K562 (cell line): ENCODE results near the gene PHYKPL. TPM values are rescaled to one million over a fixed set of nuclear protein-coding genes. Genes with fewer than 3 reads are reported as not detected.

Source experiments
- ARID3A ChIP-seq: IDR thresholded peaks from 2 replicates; pipeline ENCODE4 v1.6.1; 2012; ENCODE audit warnings: low read depth, low read length, improper control_type of control experiment, borderline replicate concordance
- CHD1 ChIP-seq: fragments of 200-600 bp; sonication (generic); IDR thresholded peaks from one replicate; pipeline ENCODE4 v1.6.1; 2012; ENCODE audit warnings: mild to moderate bottlenecking, moderate library complexity, low read length, inconsistent platforms
- KDM1A ChIP-seq, 2 experiments: fragments of 450-650 bp; IDR thresholded peaks; 2 replicates each; pipeline ENCODE4 v1.6.1; 2016; ENCODE audit warnings: mild to moderate bottlenecking in 2 of 2
- MLLT1 ChIP-seq, 2 experiments: fragments of 450-650 bp; IDR thresholded peaks; 2 replicates each; pipeline ENCODE4 v1.6.1; 2016
- MTA3 ChIP-seq: fragments of 450-650 bp; formaldehyde crosslinking; IDR thresholded peaks from 2 replicates; pipeline ENCODE4 v1.6.1; 2017; ENCODE audit warnings: mild to moderate bottlenecking, borderline replicate concordance
- SNIP1 ChIP-seq: fragments of 450-650 bp; IDR thresholded peaks from 2 replicates; pipeline ENCODE4 v1.7.1; 2017; ENCODE audit warnings: low read depth, mild to moderate bottlenecking
- TRIM25 ChIP-seq: fragments of 450-650 bp; IDR thresholded peaks from 2 replicates; pipeline ENCODE4 v1.7.0; 2016; ENCODE audit warnings: borderline replicate concordance
- VEZF1 ChIP-seq: fragments of 200-800 bp; sonication (Bioruptor generic); IDR thresholded peaks from 2 replicates; pipeline ENCODE4 v1.6.1; 2017; ENCODE audit warnings: missing genetic modification characterization, missing compliant biosample characterization
- ZNF316 ChIP-seq: fragments of 450-650 bp; IDR thresholded peaks from 2 replicates; pipeline ENCODE4 v1.6.1; 2016
- ZNF589 ChIP-seq: fragments of 200-800 bp; sonication (Bioruptor generic); IDR thresholded peaks from 2 replicates; pipeline ENCODE4 v1.6.1; 2016; ENCODE audit warnings: low read depth, missing genetic modification characterization, missing compliant biosample characterization
- polyA plus RNA-seq, 8 experiments: library from polyadenylated mRNA; depleted of rRNA in 4 of 8; stranded (reverse) in 5 of 8; unstranded in 3 of 8; fragments of >200 nt; fragmentation: Nextera tagmentation in 2 of 8; fragmentation: Illumina TruSeq in 1 of 8; extraction: Ambion mirVana in 2 of 8; extraction: Trizol in 1 of 8; gene quantifications; 2 replicates each; pipeline versions ENCODE4 v1.2.1 to v1.2.3, GENCODE V29; 2011 to 2014; ENCODE audit warnings: inconsistent platforms in 1 of 8, missing spikeins in 1 of 8
- total RNA-seq, 7 experiments: library from RNA; depleted of rRNA in 6 of 7; stranded (reverse); fragments of >200 nt in 6 of 7; fragmentation: Illumina TruSeq in 2 of 7; extraction: Trizol in 2 of 7; gene quantifications; 2 replicates each; pipeline versions ENCODE4 v1.2.1 to v1.2.3, GENCODE V29; 2011 to 2021; ENCODE audit warnings: low replicate concordance in 1 of 7

PHYKPL gene
- total and polyA plus RNA-seq, 9 of the 15 experiments (the other 6 are each of a cell fraction or from before 2014, with no cell fraction given), result 4.7 to 34.7 (median 18.6) TPM

- TF ChIP-seq VEZF1 (CRISPR knock-in tag) (0 out of 2 replicates have a peak, but pooled peaks have one; percentile 13), CHD1 (peak; percentile 51), KDM1A (IDR thresholded peaks at IDR 0.05) (no peak), ZNF316 (0 out of 2 replicates have a peak, but pooled peaks have one; percentile 1), TRIM25 (peak; percentile 43; the same call in 1 of the 2 replicates), ZNF589 (CRISPR knock-in tag) (no peak), SNIP1 (0 out of 2 replicates have a peak, but pooled peaks have one; percentile 34), MLLT1 (IDR thresholded peaks at IDR 0.05) (peak; percentile 51 to 58; a peak in 1 of 4 replicates), MTA3 (no peak), ARID3A (no peak)
Observed at GRCh38 chr5:178203670-178204181, 28.9 kb downstream of the PHYKPL start (continued).
